ENCODE data around the gene PRDM16. TPM values are rescaled to one million over a fixed set of nuclear protein-coding genes. Genes with fewer than 3 reads are reported as not detected.

Gene PRDM16
- total and polyA plus RNA-seq, 2 of the 13 experiments (the other 11 are each of a cell fraction or from before 2014, with no cell fraction given): 0.15 to 0.81 TPM

- TF ChIP-seq, protein P1, sequence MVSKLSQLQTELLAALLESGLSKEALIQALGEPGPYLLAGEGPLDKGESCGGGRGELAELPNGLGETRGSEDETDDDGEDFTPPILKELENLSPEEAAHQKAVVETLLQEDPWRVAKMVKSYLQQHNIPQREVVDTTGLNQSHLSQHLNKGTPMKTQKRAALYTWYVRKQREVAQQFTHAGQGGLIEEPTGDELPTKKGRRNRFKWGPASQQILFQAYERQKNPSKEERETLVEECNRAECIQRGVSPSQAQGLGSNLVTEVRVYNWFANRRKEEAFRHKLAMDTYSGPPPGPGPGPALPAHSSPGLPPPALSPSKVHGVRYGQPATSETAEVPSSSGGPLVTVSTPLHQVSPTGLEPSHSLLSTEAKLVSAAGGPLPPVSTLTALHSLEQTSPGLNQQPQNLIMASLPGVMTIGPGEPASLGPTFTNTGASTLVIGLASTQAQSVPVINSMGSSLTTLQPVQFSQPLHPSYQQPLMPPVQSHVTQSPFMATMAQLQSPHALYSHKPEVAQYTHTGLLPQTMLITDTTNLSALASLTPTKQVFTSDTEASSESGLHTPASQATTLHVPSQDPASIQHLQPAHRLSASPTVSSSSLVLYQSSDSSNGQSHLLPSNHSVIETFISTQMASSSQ (IDR thresholded peaks at IDR 0.05; ENCODE audit: low read depth): no peak
- TF ChIP-seq, protein P1 (CRISPR knock-in tag; IDR thresholded peaks at IDR 0.05; ENCODE audit: borderline replicate concordance): peak; percentile 52; the same call in 1 of the 2 replicates
- TF ChIP-seq RXRA (CRISPR knock-in tag; IDR thresholded peaks at IDR 0.05) (0 out of 2 replicates have a peak, but pooled peaks have one; percentile 43), CEBPG (CRISPR knock-in tag; IDR thresholded peaks at IDR 0.05) (no peak), PLRG1 (conservative IDR thresholded peaks at IDR 0.05) (no peak), POLR2A (IDR thresholded peaks at IDR 0.05; ENCODE audit: insufficient read depth in 1 of 2, low read depth in 2 of 2, low read length in 2 of 2) (peak in 1 of 2 experiments; percentile 53; a peak in 1 of 4 replicates), REXO4 (CRISPR knock-in tag; IDR thresholded peaks at IDR 0.05; ENCODE audit: borderline replicate concordance) (no peak), ZKSCAN5 (CRISPR knock-in tag; IDR thresholded peaks at IDR 0.05) (0 out of 2 replicates have a peak, but pooled peaks have one; percentile 32), ZSCAN31 (CRISPR knock-in tag; IDR thresholded peaks at IDR 0.05; ENCODE audit: low read depth) (peak; percentile 67; the same call in 1 of the 2 replicates), ZNF788 (CRISPR knock-in tag; IDR thresholded peaks at IDR 0.05; ENCODE audit: borderline replicate concordance) (peak; percentile 78; the same call in 1 of the 2 replicates), SIX1 (CRISPR knock-in tag; IDR thresholded peaks at IDR 0.05; ENCODE audit: borderline replicate concordance) (0 out of 2 replicates have a peak, but pooled peaks have one; percentile 29), PHF20 (CRISPR knock-in tag; IDR thresholded peaks at IDR 0.05) (peak; percentile 28; the same call in 1 of the 2 replicates), ZNF138 (CRISPR knock-in tag; IDR thresholded peaks at IDR 0.05; ENCODE audit: low read depth) (0 out of 2 replicates have a peak, but pooled peaks have one; percentile 23), BHLHE40 (IDR thresholded peaks at IDR 0.05; ENCODE audit: low read length) (peak; percentile 31; the same call in 1 of the 2 replicates), ZNF747 (CRISPR knock-in tag; IDR thresholded peaks at IDR 0.05; ENCODE audit: borderline replicate concordance) (peak; percentile 82; the same call in 1 of the 2 replicates), ZC3H13 (CRISPR knock-in tag; IDR thresholded peaks at IDR 0.05) (peak; percentile 84), SAP130 (CRISPR knock-in tag; IDR thresholded peaks at IDR 0.05; ENCODE audit: low read depth) (peak; percentile 60), RBM22 (optimal IDR thresholded peaks at IDR 0.05; ENCODE audit: low read length) (peak; percentile 78), YY1 (IDR thresholded peaks at IDR 0.05; ENCODE audit: insufficient read depth, insufficient replicate concordance, low read depth, low read length) (no peak), ZNF12 (CRISPR knock-in tag; IDR thresholded peaks at IDR 0.05) (peak; percentile 99), DMAP1 (CRISPR knock-in tag; IDR thresholded peaks at IDR 0.05) (peak; percentile 19; the same call in 1 of the 2 replicates), TIGD3 (CRISPR knock-in tag; IDR thresholded peaks at IDR 0.05; ENCODE audit: borderline replicate concordance) (0 out of 2 replicates have a peak, but pooled peaks have one; percentile 52), ZNF740 (CRISPR knock-in tag; IDR thresholded peaks at IDR 0.05) (no peak), ZBTB7A (CRISPR knock-in tag; IDR thresholded peaks at IDR 0.05) (no peak)
Observed at GRCh38 chr1:3457910-3458883, 389.2 kb downstream of the PRDM16 start (continued).
